Mucosa of gallbladder (tissue), 1 donor: ENCODE results near the gene DCAF6. TPM values are rescaled to one million over a fixed set of nuclear protein-coding genes. Genes with fewer than 3 reads are reported as not detected.
"Not testable (repeated sequence)": the region's sequence is repeated elsewhere in the genome, so short reads cannot be mapped to it uniquely, and the experiment has no call there.

ENCODE experiments used
- DNase-seq: peaks from one replicate; pipeline ENCODE4 v3.0.0-alpha.2; 2020; ENCODE audit warnings: low spot score
- total RNA-seq: library from RNA; stranded (reverse); gene quantifications from one replicate; pipeline ENCODE4 v1.2.1, GENCODE V29; 2021
- donor health status: DM: no; HTN: no; CAD: no.

The DCAF6 gene
- total RNA-seq, 1 donor from 2014 or later, result 63.9 TPM

GRCh38 chr1:168009322-168009721, 72.8 kb downstream of the DCAF6 start:
- no peak for DNase-seq

DNA sequence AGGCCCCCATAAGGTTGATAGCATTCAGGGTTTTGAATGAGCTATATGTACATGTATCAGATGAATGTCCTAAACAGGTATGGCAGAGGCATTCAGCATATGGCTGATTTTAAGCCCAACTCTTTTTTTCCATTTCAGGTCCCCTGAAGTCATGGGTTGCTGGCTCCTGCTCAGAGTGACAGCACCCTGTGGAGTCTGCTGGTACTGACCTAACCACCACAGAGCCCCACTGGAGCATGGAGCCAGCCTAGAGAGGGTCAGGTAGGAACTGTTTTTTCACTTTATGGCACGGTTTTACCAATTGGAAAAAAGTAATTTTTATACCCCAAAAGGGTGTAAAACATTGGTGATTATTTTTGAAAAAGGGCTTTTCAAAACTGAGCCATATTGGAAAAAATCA, 82.9 kb downstream of the DCAF6 start:
- no peak for DNase-seq

GRCh38 chr1:168031198-168031597, 94.7 kb downstream of the DCAF6 start:
- DNase-seq, result no peak

GRCh38 chr1:168031627-168032026, 95.1 kb downstream of the DCAF6 start:
- DNase-seq, result no peak

- no peak for DNase-seq
These were observed 95.5 kb downstream of the DCAF6 start for GRCh38 chr1:168032029-168032428.

DNA sequence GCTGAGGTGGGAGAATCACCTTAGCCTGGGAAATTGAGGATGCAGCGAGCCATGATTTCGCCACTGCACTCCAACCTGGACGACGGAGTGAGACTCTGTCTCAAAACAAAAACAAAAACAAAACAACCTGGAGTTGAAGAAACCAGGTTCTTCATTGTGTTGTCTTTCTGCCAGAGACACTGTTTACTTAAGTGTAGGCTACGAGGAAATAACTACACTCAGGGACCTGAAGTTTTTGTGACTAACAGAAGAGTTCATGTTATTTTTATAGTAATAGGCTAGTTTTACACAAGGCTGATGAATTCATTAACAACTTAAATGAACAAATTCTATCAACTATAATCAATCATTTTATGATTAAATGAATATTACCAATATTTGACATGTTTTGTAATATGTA, 98.9 kb downstream of the DCAF6 start:
- DNase-seq, result no peak

DNA sequence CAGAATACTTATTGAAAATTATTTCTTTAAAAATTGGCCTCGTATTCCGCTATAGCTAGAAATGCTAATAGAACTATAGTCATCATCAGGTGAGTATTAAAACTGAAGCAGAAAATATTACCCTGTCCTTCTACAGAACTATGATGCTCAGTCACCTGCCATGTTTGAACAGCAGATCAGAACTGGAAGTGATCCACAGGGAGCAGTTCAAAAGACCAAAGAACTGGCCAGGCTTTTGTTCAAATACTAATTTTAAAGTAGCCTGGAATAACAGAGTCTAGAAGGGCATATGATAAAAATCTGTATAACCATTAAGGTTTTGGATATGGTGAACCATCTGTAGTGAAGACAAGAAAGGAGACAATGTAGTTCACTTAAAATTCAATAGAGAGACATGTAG, 105.9 kb downstream of the DCAF6 start:
- no peak for DNase-seq

DNA sequence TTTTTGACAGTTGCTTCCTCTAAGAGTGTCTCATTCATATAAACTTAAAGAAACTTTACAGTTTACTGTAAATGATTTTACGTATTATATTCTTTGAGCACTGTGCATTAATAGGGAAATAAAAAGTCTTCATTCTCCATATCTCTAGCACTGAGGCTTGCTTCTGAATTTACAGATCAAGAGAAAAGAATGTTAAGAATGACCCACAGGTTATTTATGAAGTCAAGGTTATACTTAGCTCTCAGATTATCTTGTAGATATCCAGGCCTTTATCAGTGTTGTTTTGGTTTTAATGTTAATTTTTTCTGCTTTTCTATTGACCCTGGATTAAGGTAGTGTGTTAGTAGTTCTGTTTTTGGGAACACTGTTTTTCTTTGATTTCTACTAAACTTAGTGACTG, 108.8 kb downstream of the DCAF6 start:
- no peak for DNase-seq

DNA sequence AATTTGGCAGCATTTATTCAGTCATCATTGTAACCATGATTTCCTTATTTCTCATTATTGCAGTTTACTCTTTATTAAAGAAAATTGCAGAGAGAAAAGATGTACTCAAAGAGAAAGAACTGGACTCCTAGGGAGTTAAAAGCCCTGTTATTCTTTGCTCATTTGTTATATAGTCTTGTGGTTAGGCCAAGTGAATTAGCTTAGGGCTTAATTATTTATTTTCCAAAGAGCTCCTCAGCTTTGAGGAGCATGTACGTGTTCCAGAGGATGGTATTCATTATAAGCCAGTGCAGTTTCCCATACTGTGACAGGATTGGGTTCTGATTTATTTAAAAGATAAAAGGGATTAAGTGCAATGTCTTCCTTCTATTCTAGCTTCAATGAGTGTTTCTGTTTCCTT, 113.8 kb downstream of the DCAF6 start:
- no peak for DNase-seq

GRCh38 chr1:168050880-168051279, 114.4 kb downstream of the DCAF6 start:
- no peak for DNase-seq

- no peak for DNase-seq
These were observed 117.2 kb downstream of the DCAF6 start for GRCh38 chr1:168053681-168054080.

DNA sequence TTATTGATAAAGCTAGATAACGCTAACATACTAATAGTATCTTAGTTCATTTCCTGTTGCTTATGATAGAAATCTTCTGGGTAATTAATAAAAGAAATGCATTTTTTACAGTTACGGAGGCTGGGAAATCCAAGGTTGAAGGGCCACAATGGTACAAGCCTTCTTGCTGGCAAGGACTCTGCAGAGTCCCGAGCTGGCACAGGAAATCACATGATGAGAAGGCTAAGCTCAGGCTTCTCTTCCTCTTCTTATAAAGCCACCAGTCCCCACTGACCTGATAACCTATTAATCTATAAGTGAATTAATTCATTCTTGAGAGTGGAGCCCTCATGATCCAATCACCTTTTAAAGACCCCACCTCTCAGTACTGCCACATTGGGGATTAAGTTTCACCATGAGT, 117.6 kb downstream of the DCAF6 start:
- DNase-seq, result no peak

DNA sequence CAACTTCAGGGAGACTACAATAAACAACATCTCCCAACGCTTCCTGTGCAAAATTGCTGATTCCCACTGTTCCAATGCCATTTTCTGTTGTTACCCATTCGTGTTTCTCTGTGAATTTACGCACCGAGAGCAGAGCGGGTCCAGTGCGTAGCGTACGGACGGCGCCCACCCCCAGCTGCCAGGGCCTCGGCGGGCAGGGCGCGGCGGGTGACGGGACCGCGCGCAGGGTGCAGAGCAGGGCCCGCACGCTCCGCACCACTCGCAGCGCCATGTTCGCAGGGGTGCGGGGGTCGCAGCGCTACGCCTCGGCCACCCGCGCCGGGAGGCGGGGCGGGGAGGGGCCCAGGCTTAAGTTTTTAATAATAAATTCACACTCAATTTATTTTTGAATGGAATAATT, 119.7 kb downstream of the DCAF6 start:
- not testable (repeated sequence) for DNase-seq

- no peak for DNase-seq
These were observed 120.9 kb downstream of the DCAF6 start for GRCh38 chr1:168057355-168057754.

- no peak for DNase-seq
These were observed 121.4 kb downstream of the DCAF6 start for GRCh38 chr1:168057921-168058320.

DNA sequence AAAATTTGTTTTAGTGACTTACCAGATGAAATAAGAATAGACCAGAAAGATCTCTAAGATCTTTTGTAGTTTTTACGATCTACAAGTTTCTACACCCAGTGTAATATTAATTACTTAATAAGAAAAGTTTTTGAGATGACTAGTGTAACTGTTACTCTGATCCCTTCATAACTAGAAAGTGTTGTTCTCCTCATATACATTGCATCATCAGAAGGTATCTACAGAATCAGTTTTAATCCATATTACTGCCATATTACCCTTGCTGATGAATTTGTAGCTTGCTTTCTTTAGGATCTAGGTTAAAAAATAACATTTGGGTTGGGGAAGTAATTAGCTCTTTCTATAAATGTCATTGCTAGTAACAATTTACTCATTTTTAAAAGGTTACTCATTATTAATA, 127.7 kb downstream of the DCAF6 start:
- DNase-seq, result no peak

DNA sequence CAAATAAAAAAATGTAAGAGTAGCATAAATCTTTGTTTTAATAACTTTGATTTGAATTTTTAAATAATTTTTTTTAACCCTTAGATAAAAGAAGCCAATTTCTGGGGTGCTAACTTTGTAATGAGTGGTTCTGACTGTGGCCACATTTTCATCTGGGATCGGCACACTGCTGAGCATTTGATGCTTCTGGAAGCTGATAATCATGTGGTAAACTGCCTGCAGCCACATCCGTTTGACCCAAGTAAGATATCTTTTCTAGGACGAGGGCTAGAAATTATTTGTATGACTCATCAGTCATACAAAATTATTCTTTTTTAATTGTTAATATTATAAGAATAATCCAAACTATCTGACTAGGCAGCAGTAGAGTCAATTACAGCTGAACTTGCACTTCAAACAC, 129.0 kb downstream of the DCAF6 start:
- DNase-seq, result no peak

- DNase-seq, result no peak
These were observed 132.9 kb downstream of the DCAF6 start for GRCh38 chr1:168069384-168069783.

- DNase-seq, result no peak
These were observed 143.3 kb downstream of the DCAF6 start for GRCh38 chr1:168079761-168080160.

- no peak for DNase-seq
These were observed 145.0 kb downstream of the DCAF6 start for GRCh38 chr1:168081373-168082007.

DNA sequence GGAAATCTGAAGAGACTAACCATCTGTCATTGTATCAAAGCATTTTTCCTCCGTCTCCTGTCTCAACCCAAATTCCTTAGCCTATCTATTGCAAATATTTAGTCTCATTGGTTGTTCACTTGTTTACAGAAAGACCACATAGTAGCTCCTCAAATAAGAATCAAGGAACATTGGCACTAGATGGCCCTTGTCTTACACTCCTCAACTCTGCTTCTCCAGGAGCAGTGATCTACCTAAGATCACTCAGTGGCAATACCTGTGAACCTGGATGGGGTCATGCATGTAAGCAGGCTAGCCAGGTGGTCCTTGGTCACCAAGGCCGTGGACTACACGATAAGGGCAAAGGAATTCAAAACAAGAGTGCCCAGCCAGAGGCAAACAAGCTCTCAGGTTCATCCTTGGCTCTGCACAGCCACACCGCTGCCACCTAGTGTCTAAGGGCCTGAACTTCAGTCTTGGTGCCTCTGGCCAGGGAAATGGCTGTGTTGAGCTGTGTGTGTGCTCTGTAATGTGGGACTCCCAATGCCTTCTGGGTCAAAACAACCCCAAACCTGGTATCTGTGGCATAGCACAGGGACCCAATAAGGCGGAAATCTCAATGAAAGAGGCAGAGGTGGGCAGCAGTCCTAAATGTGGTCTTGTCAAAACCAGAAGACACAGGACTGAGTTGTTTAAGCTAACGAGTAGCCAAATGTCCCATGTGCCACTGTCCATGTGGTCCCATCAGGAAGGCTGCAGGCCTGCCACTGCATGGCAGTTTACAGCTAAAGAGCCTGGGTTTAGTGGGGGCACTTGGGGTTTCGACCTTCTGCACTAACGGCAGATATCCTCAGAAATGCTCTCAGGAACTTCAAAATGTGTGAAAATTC, 145.8 kb downstream of the DCAF6 start:
- DNase-seq, result peak; percentile 72

DNA sequence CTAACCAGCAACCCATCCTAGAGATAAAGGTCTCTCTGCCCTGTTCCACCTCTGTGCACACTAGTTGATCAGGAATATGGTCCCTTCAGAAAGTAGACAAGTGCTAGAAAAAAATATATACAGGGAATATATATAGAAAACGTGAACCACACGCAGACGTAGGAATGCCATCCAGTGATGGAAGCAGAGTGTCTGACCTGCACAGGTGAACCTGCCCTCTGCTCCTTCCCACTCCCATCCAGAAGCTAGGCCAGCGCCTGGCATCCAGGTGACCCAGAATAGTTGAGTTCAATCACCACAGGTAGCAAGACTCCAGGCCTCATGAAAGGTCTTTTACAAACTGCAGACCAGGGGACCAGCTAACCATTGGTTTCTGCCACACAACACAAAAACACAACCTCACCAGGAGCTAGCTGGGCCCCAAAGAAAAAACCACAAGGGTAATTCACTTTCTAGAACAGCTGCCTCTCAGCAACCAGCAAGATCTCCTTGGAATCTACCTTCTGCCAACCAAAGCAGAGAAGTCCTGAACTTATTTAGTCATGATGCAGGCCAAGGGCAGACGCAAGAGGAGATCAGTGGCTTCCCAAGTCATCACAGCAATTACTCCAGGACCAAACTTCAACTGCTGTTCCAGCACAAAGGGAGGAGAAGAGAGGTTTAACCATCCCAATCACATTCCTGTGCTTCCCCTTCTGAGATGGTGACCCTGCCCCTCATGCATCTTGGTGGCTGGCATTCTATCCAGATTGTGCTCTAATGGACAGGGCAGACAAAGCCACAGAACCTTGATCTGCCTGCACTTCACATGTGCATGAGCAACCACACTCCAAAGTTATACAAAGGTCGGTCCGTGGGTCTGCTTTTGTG, 147.2 kb downstream of the DCAF6 start:
- no peak for DNase-seq
